HepG2 (cell line): ENCODE results near the gene LDB3. TPM values are rescaled to one million over a fixed set of nuclear protein-coding genes. Genes with fewer than 3 reads are reported as not detected.

Experiments used
- ARID3A ChIP-seq: IDR thresholded peaks from 2 replicates; pipeline ENCODE4 v1.6.1; 2012; ENCODE audit warnings: low read depth, low read length, improper control_type of control experiment
- ATF3 ChIP-seq: sonication (generic); formaldehyde crosslinking; IDR thresholded peaks from 2 replicates; pipeline ENCODE4 v1.4.0; 2020; ENCODE audit warnings: missing genetic modification reagents
- ESRRA ChIP-seq: sonication (generic); formaldehyde crosslinking; IDR thresholded peaks from 2 replicates; pipeline ENCODE4 v1.5.1; 2020; ENCODE audit warnings: mild to moderate bottlenecking, low read depth, missing genetic modification reagents
- FOXP4 ChIP-seq: sonication (generic); formaldehyde crosslinking; IDR thresholded peaks from 2 replicates; pipeline ENCODE4 v1.4.0; 2020; ENCODE audit warnings: missing genetic modification reagents
- HMG20A ChIP-seq: IDR thresholded peaks from 2 replicates; pipeline ENCODE4 v1.6.1; 2016; ENCODE audit warnings: borderline replicate concordance
- HMG20B ChIP-seq: conservative IDR thresholded peaks from 2 replicates; pipeline ENCODE4 v1.6.1; 2016; ENCODE audit warnings: missing genetic modification reagents, missing compliant biosample characterization
- IRF9 ChIP-seq: sonication (generic); formaldehyde crosslinking; IDR thresholded peaks from 2 replicates; pipeline ENCODE4 v1.8.0; 2022; ENCODE audit warnings: missing genetic modification reagents, mild to moderate bottlenecking, borderline replicate concordance
- MEIS2 ChIP-seq: sonication (generic); formaldehyde crosslinking; IDR thresholded peaks from 2 replicates; pipeline ENCODE4 v1.9.0; 2021; ENCODE audit warnings: mild to moderate bottlenecking, missing genetic modification reagents
- NCOA2 ChIP-seq: sonication (generic); formaldehyde crosslinking; IDR thresholded peaks from 2 replicates; pipeline ENCODE4 v1.8.0; 2022; ENCODE audit warnings: inconsistent platforms
- SAP130 ChIP-seq: IDR thresholded peaks from 2 replicates; pipeline ENCODE4 v1.6.1; 2016; ENCODE audit warnings: low read depth
- SKIL ChIP-seq: sonication (generic); formaldehyde crosslinking; IDR thresholded peaks from 2 replicates; pipeline ENCODE4 v1.8.0; 2022; ENCODE audit warnings: missing genetic modification reagents, mild to moderate bottlenecking, moderate library complexity, borderline replicate concordance
- SNAPC2 ChIP-seq: sonication (generic); formaldehyde crosslinking; IDR thresholded peaks from 2 replicates; pipeline ENCODE4 v1.8.1; 2022; ENCODE audit warnings: mild to moderate bottlenecking, missing genetic modification reagents
- SOX6 ChIP-seq, 2 experiments: fragments of 450-650 bp in 1 of 2; sonication (generic) in 1 of 2; formaldehyde crosslinking in 1 of 2; IDR thresholded peaks; 2 replicates each; pipeline versions ENCODE4 v1.4.0 to v1.6.1; 2017 to 2020; ENCODE audit warnings: antibody characterized with exemption in 1 of 2, mild to moderate bottlenecking in 1 of 2, missing genetic modification reagents in 1 of 2
- STAT5B ChIP-seq: sonication (generic); formaldehyde crosslinking; IDR thresholded peaks from 2 replicates; pipeline ENCODE4 v1.4.0; 2020; ENCODE audit warnings: missing genetic modification reagents
- ZBTB42 ChIP-seq: sonication (generic); formaldehyde crosslinking; IDR thresholded peaks from 2 replicates; pipeline ENCODE4 v1.5.0; 2020; ENCODE audit warnings: mild to moderate bottlenecking, missing genetic modification reagents
- ZNF362 ChIP-seq: sonication (generic); formaldehyde crosslinking; IDR thresholded peaks from 2 replicates; pipeline ENCODE4 v1.4.0; 2020; ENCODE audit warnings: missing genetic modification reagents, mild to moderate bottlenecking, borderline replicate concordance
- ZNF772 ChIP-seq: sonication (generic); formaldehyde crosslinking; IDR thresholded peaks from 2 replicates; pipeline ENCODE4 v1.5.0; 2020; ENCODE audit warnings: mild to moderate bottlenecking, missing genetic modification reagents
- polyA plus RNA-seq, 8 experiments: library from polyadenylated mRNA; depleted of rRNA in 3 of 8; stranded (reverse) in 7 of 8; unstranded in 1 of 8; fragments of >200 nt; fragmentation: Illumina TruSeq in 4 of 8; extraction: Trizol in 4 of 8; gene quantifications; 2 replicates each; pipeline versions ENCODE4 v1.2.1 to v1.2.3, GENCODE V29; 2011 to 2016; ENCODE audit warnings: low read depth in 4 of 8, missing spikeins in 1 of 8, mixed read lengths in 1 of 8; ENCODE audit not compliant: insufficient read depth in 1 of 8
- total RNA-seq, 5 experiments: library from RNA; depleted of rRNA; stranded (reverse); fragments of >200 nt; fragmentation: Illumina TruSeq; extraction: Trizol; gene quantifications; 2 replicates each; pipeline ENCODE4 v1.2.3, GENCODE V29; 2016; ENCODE audit warnings: low read depth in 1 of 5

LDB3 gene
- total and polyA plus RNA-seq, 2 of the 13 experiments (the other 11 are each of a cell fraction or from before 2014, with no cell fraction given) = not detected

GRCh38 chr10:86775056-86775869 is 107.0 kb downstream of the LDB3 start (continued):
- peak; percentile 91 for TF ChIP-seq SAP130 (CRISPR knock-in tag)
- peak; percentile 95 for TF ChIP-seq FOXP4 (CRISPR knock-in tag)
- peak; percentile 32; the same call in 1 of the 2 replicates for TF ChIP-seq MEIS2 (CRISPR knock-in tag)
- TF ChIP-seq STAT5B = 0 out of 2 replicates have a peak, but pooled peaks have one; percentile 59
- peak; percentile 64; the same call in 1 of the 2 replicates for TF ChIP-seq ZNF362 (CRISPR knock-in tag)
- TF ChIP-seq ESRRA (CRISPR knock-in tag) = 0 out of 2 replicates have a peak, but pooled peaks have one; percentile 27
- TF ChIP-seq HMG20B (CRISPR knock-in tag) = 0 out of 2 replicates have a peak, but pooled peaks have one; percentile 18
- no peak for TF ChIP-seq SKIL
- no peak for TF ChIP-seq IRF9
- peak; percentile 81 for TF ChIP-seq ZNF772 (CRISPR knock-in tag)
- TF ChIP-seq SOX6 (IDR thresholded peaks at IDR 0.05) = no peak
- peak; percentile 95 for TF ChIP-seq SOX6 (CRISPR knock-in tag; IDR thresholded peaks at IDR 0.05)
- TF ChIP-seq HMG20A = peak; percentile 83; the same call in 1 of the 2 replicates
- TF ChIP-seq ZBTB42 (CRISPR knock-in tag) = no peak
- peak; percentile 82 for TF ChIP-seq ARID3A
- no peak for TF ChIP-seq ATF3 (CRISPR knock-in tag)
- peak; percentile 71 for TF ChIP-seq NCOA2 (CRISPR knock-in tag)
- TF ChIP-seq SNAPC2 (CRISPR knock-in tag) = no peak
